HG02938 (cell line): ENCODE results near the gene AATF.

Experiments
- ATAC-seq: cut with Tn5 transposase; IDR thresholded peaks from one replicate; pipeline ENCODE4 v1.9.1; 2021; ENCODE audit warnings: mild to moderate bottlenecking, moderate library complexity; ENCODE audit not compliant: unreplicated experiment

Gene AATF

GRCh38 chr17:36948717-36949460 is at the start of gene AATF:
TSS of gene AATF (plus strand) at chr17:36948954. CDS start at chr17:36949126, 172 bp downstream.
- ATAC-seq: peak; percentile 83

- no peak for ATAC-seq
These were observed 49.2 kb upstream of the AATF start for GRCh38 chr17:36899250-36900159.

GRCh38 chr17:36900160-36900512 is 48.6 kb upstream of the AATF start:
- no peak for ATAC-seq

GRCh38 chr17:36901506-36901905 is 47.2 kb upstream of the AATF start:
- no peak for ATAC-seq

GRCh38 chr17:36907407-36907806 is 41.3 kb upstream of the AATF start:
- ATAC-seq: no peak

GRCh38 chr17:36910513-36910912 is 38.2 kb upstream of the AATF start:
- ATAC-seq: no peak

- no peak for ATAC-seq
These were observed 37.8 kb upstream of the AATF start for GRCh38 chr17:36911001-36911400.

GRCh38 chr17:36913132-36913531 is 35.6 kb upstream of the AATF start:
- no peak for ATAC-seq

GRCh38 chr17:36918211-36918691 is 30.5 kb upstream of the AATF start:
- no peak for ATAC-seq

- no peak for ATAC-seq
These were observed 29.3 kb upstream of the AATF start for GRCh38 chr17:36919407-36919968.

GRCh38 chr17:36920032-36921005 is 28.4 kb upstream of the AATF start:
- no peak for ATAC-seq

- no peak for ATAC-seq
These were observed 27.5 kb upstream of the AATF start for GRCh38 chr17:36921095-36921851.

GRCh38 chr17:36922175-36922574 is 26.6 kb upstream of the AATF start:
- ATAC-seq: no peak

- no peak for ATAC-seq
These were observed 24.9 kb upstream of the AATF start for GRCh38 chr17:36923814-36924221.

- ATAC-seq: no peak
These were observed 22.5 kb upstream of the AATF start for GRCh38 chr17:36926226-36926625.

GRCh38 chr17:36926701-36927100 is 22.1 kb upstream of the AATF start:
- no peak for ATAC-seq

- no peak for ATAC-seq
These were observed 20.0 kb upstream of the AATF start for GRCh38 chr17:36928471-36929345.

- no peak for ATAC-seq
These were observed 18.7 kb upstream of the AATF start for GRCh38 chr17:36929851-36930582.
